HG03432 (cell line): ENCODE data around the gene NOL4L.
"Not testable (repeated sequence)": the region's sequence is repeated elsewhere in the genome, so short reads cannot be mapped to it uniquely, and the experiment has no call there.

Experiments
- ATAC-seq: cut with Tn5 transposase; IDR thresholded peaks from one replicate; pipeline ENCODE4 v1.9.1; 2021; ENCODE audit warnings: mild to moderate bottlenecking, moderate library complexity; ENCODE audit not compliant: unreplicated experiment

The NOL4L gene

DNA sequence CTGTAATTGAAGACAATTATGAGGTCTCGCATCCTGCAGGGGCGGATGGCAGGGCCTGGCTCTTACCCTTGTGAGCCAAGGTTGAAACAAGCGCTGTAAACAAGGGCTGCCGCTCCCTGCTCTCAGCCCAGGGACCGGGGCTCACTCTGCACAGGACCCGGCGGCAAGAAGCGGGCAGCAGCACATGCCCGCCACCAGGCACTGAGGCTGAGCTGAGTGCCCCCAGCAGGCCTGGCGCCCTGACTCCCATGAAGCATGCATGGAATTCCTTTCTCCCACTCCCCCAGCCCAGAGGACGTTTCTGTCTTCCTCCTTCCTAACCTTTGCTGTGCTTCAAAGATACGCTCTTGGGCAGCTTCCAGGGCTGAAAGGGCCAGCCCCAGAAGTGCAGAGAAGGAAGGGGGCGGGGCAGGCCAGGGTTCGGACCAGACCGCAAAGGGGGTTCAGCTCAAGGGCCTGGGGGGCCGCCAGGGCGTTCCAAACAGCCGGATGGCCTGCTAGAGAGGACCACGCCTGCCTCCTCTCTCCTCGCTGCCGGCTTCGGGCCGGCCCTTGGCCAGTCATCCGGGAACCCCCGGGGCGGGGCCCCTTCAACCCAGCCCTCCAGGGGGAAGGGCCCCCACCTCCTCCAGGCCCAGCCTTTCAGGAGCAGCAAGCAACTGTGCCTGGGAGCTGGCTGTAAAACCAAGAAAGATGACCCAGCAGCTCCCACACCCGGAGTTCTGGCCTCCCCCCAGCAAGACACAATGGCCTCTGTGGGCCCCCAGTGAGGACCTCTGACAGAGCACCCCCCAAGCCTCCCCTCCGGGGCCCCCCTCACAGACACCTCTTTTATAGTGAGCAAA is 109.9 kb downstream of the NOL4L start:
- ATAC-seq, result peak; percentile 73

- no peak for ATAC-seq
These were observed 110.5 kb downstream of the NOL4L start for GRCh38 chr20:32474717-32474966.

DNA sequence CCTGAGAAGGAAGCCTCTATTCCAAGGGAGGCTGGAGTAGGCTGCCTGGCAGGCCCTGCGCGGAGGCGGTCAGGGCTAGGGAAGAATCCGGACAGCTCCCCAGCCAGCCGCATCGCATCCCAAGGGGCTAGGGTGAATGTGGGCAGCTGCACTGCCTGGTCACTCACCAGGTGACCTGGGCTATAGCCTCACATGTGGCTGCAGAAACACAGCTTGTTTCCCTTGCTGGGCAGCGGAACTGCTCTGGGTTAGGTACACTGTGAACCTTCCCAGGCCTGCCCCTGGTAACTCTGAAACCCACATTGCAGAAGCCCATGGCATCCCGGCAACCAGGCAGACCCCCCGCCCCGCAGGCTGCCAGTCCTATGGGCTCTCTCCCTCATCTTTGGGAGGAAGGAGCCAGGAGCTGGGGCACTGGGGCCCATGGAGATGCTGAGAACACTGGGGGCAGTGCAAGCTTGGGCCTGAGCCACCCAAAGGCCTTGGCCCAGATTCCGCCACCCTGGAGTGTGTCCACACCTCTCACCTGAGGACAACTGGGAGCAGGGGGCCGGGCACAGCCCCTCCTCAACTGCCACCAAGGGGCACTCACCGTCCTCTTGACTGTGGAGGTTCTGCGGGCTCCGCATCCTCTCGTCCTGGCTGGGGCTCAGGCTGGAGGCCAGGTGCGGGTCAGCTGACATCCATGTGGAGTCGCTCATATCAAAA is 111.0 kb downstream of the NOL4L start:
- ATAC-seq, result no peak

DNA sequence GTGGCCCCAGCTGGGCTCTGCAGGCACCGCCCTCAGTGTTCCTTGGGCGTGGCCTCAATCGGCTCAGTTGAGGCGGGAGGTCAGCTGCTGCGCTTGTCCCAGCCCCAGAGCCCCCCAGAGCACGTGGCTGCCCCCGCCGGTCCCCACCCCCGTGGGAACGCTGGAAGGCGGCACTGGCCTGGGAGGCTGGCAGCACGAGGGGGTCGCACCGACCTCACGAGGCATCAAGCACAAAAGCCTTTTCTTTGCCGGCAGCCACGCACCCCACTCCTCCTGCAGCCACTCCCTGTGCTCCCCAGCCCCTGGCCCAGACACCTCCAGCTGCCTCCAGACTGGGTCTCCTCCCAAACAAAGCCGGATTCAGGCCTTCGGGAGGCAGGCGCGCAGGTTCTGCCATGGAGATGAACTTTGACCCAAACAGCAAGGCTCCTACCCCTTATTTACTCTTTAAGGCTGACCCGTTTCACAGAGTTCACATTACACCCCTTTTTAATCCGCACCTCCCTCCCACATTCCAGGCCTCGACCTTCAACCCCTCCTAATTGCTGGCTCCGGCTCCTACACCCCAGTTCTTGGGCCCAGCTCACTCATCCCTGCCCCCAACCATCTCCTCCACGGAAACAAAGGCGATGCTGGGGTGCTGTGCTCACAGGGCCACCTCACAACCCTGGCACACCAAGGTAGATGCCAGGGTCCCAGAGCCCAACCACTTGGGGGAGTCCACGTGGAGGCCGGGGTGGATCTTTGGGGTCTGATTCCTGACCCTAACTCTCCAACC is 111.7 kb downstream of the NOL4L start:
- no peak for ATAC-seq

DNA sequence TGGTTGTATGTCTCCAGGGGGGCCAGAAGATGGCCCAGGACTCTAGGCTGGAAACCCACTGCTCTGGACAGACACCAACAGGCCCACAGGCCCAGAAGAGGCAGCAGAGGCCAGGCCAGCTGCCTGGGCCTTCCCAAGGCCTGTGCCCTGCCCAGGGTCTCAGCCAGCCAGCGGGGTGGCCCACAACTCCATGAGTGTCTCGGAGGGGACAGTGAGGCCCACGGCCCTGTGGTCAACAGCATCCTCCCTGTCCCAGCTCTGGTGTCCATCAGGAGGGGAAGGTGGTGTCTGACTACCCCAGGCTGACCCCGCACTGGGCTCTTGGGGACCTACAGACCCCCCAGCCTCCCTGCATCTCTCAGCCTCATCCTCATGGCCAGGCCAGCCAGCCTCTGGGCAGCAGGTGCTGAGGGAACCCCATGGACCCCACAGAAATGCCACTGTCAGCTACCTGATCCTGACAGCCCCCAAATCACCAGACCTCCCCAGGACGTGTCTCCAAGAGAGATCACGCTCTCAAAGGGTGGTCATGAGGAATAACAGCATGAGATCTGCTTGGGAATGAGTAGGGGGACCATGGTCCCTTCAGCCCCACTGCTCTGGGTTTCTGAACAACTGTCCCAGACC is 112.4 kb downstream of the NOL4L start:
- no peak for ATAC-seq

DNA sequence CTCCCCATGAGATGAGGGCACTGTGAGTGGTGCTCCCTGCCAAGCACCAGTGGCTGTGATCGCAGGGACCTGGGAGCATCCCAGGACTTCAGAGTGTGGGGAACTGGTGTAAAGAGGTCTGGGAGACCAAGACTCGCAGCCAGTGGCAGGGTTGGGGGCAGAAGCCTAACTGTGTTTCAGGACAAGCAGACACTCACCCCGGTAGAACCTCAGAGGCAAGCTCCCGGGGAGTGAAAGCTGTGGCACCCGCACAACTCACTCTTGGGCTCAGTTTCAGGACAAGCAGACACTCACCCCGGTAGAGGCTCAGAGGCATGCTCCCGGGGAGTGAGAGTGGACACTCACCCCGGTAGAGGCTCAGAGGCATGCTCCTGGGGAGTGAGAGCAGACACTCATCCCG is 114.2 kb downstream of the NOL4L start:
- ATAC-seq, result no peak

DNA sequence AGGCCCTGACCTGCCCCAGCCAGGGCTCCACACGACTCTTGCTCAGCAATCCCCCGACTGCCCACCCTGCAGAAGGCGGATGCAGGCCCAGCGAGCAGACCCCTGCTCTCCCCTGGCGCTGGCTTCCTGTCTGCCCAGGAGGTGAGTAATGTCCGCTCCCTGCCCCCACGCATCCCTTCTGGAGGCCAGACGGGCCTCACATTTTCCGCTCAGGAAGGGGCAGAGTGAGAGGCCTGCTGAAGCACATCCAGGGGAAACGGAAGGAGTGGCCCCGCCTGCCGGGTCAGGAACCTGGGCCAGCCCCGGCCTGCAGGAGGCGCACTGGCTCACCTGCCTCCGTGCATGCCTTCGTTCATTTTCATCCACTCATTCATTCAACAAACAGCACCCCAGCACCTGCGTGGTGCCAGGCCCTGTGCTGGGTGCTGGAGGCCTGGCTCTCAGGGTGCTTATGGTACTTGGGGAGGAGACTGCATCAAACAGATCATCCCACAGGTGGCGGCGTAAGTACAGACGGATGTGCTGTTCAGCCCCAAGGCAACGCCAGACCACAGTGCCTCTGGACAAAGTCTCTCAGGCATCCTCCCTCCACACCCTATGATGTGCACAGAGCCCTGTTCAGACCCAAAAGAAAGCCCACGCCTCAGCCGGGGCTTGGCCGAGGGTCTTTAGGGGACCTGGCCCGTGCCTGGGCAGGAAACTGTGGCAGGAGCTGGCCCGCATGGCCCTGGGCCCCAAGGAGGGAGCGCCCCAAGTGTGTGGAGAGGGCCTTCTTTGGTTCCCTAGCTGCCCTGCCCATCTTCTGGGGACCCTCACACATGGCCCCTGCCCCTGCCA is 114.9 kb downstream of the NOL4L start:
- no peak for ATAC-seq

DNA sequence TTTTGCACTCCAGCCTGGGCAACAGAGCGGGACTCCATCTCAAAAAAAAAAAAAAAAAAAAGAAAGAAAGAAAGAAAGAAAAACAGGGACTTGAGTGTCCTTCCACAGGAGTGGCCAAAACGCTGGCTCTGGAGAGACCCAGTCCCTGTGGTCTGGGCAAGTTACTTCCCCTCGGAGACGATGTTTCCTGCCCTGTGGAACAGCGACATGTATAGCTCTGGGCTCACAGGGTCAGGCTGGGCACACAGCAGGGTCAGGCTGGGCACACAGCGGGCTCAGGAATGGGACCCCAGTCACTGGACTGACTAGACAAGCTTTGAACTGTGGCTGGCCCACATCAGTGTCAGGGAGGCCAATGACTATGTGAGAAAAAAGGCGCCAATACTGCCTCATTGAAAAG is 116.3 kb downstream of the NOL4L start:
- no peak for ATAC-seq

- no peak for ATAC-seq
These were observed 116.9 kb downstream of the NOL4L start for GRCh38 chr20:32468313-32468640.

DNA sequence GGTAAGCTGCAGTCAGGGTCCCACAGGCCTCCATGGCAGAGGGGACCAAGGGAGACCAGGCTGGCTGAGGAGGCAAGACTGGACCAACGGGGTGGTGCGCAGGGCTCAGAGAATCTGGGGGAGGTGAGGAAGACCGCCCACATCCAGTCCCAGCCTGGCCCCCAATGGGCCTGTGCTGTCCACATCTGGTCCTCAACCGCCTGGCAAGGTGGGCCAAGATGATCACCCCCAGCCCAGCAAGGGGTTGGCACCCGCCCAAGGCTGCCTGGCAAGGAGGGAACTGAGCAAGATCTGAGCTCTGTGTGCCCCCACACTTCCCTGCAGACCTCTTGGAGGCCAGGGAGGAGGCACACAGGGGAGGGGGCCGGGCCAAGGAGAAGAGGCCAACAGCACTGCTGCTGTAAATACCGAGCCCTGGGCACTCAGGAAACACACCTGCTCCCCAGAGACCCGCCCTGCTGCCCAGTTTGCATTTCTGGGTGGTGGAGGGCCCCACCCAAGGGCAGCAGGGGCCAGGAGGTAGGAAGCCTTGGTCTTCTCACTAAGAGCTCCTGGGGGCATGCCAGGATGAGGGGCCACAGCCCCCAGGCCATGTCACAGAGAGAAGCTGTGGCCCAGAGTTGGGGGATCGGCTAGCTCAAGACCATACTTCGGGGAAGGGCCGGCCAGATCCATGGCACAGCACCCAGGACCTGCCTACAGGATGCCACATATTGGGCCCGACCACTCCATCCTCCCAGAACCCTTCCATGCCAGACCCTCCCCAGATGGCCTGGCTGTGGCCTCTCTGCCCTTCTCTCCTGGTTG is 117.4 kb downstream of the NOL4L start:
- ATAC-seq, result no peak

GRCh38 chr20:32466739-32467505 is 118.2 kb downstream of the NOL4L start:
- ATAC-seq, result no peak

GRCh38 chr20:32465901-32466675 is 119.0 kb downstream of the NOL4L start:
- ATAC-seq, result not testable (repeated sequence)

DNA sequence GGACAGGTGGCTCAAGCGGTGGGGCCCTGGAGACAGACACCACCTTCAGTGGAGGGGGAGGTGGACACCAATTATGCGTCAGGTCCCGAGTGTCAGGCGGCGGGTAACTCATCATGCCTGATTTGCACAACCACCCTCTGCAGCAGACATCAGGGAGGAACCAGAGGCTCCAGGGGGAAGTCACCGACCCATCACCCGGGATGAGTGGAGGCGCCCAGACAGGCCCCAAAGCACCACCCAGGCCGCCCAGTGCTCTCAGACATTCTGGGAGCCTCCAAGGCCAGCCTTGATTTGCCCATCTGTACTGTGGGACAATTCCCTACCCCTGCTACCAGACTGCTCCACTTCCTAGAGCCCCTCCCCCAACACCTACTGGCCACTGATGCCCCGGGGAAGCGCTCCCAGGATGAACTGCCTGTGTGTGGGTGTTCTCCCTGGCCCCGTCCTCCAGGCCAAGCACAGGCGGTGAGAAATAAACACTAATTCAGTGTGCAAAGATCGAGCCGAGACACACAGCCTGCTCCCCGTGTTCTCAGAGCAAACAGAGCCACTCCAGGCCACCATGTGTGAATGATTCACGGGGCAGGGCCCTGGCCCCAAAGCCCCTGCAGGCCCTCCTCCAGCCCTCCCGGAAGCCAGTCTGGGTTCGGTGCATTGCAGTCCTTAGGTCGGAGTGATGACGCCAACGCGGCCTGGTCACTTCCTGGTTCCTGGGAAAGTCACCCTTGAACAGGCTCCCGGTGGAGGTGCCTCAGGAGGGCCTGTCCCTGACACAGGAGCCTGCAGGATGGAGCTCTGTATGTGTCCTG is 119.8 kb downstream of the NOL4L start:
- no peak for ATAC-seq

- ATAC-seq, result no peak
These were observed 120.6 kb downstream of the NOL4L start for GRCh38 chr20:32464401-32465091.

DNA sequence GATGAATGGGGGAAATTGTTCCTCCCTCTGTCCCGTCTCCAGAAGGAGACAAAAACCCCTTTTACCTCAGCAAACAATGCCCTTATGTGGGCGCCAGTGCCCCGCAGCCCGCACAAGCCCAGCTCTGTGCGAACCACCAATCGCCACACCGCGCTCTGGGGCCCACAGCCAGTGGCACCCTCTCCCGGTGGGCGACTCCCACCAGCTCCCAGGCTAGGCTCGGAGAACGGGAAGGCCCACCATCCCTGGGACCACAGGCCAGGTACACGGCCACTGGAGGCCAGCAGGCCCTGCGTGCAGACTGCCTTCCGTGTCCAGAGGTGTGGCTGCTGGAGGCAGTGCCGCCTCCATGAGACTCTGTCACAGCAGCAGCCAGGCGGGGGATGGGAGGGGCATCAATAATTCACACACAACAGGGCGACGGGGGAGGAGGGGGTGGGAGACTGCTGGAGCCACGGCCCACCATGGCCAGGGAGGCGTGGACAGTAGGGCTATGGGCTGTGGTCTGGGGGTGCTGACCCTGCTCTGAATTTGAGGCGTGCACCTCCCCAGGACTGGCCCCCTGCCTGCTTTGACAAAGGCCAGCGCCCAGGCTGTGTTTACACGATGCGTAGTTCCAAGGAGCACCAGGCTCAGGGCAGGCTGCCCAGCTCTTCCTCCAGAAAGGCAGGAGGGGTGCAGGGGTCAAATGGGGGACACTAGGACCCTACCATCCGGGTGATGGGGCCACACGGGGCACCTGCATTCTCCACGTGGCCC is 121.3 kb downstream of the NOL4L start:
- ATAC-seq, result no peak
